GM13977 (cell line): ENCODE measurements around the gene THBS1.

Source experiments
- DNase-seq: peaks from one replicate; pipeline ENCODE4 v3.0.0; 2012; ENCODE audit warnings: low spot score
- CTCF ChIP-seq: IDR thresholded peaks from 2 replicates; pipeline ENCODE4 v1.5.1; 2012; ENCODE audit warnings: mild to moderate bottlenecking, control low read depth; ENCODE audit not compliant: insufficient read depth; ENCODE audit errors: extremely low read depth, missing control alignments
- in situ Hi-C: fragments of 300-500 bp; cut with MboI; formaldehyde crosslinking; loops from one replicate; pipeline ENCODE4 v1.12.0; 2022; ENCODE audit warnings: low sequenced_read_pairs, low pct_unique_long_range_greater_than_20kb, mixed read lengths, inconsistent platforms; ENCODE audit not compliant: unreplicated experiment

THBS1 gene

GRCh38 chr15:39578851-39579486, 1.9 kb upstream of the THBS1 start:
- no peak for DNase-seq
- in situ Hi-C loops = loop anchor here (25.0 kb wide), 2 partner anchors 217 to 467 kb away; no protein-coding TSS in a partner anchor
- TF ChIP-seq CTCF = no peak

DNA sequence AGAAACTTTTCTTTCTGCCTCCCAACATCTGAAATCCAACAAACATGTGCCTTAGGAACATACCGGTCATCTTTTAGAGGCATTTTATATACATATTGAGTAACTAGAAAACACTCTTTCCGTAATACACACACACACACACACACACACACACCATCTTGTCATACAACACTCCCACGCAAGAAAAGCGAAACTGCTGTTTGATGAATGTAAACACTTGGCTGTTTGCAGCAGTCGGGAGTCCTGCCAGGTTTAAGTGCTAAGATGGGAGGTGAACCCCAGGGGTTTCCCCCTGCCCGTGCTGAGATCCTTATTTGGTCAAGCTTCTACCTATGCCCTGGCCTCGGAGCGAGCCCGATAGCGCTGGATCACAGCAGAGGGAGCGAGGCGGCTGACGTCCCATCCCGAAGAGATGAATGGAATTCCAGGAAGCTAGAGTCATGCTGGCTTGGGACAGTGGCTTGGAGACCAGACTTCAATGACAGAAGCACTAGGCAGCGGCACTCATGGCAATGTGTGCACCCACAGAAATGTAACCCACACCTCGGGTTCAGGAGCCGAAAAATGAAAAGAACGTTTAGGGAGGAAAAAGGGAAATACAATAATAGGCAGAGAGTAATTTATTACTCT, 1.3 kb upstream of the THBS1 start:
- in situ Hi-C loops = loop anchor here (25.0 kb wide), 2 partner anchors 217 to 467 kb away; no protein-coding TSS in a partner anchor
- DNase-seq = no peak
- TF ChIP-seq CTCF = no peak

DNA sequence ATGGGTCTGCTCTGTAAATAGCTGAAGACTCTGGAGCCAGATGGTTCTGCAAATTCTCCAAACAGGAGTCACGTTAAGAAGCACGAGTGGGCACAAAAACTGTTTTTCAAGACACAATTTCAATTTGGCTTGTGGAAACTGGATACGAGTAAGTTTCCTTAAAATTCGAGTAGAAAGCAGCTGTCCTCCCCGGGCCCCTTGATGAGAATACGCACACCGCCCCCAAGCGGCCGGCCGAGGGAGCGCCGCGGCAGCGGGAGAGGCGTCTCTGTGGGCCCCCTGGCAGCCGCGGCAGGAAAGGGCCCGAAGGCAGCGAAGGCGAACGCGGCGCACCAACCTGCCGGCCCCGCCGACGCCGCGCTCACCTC, 778 bp upstream of the THBS1 start:
- in situ Hi-C loops = loop anchor here (25.0 kb wide), 2 partner anchors 218 to 468 kb away; no protein-coding TSS in a partner anchor
- peak; percentile 97 for TF ChIP-seq CTCF
- peak; percentile 88 for DNase-seq

GRCh38 chr15:39581242-39581792, 438 bp downstream of the THBS1 start:
- DNase-seq = no peak
- in situ Hi-C loops = loop anchor here (25.0 kb wide), 2 partner anchors 219 to 469 kb away; no protein-coding TSS in a partner anchor
- no peak for TF ChIP-seq CTCF

- no peak for TF ChIP-seq CTCF
- DNase-seq = no peak
- in situ Hi-C loops = loop anchor here (25.0 kb wide), 2 partner anchors 220 to 470 kb away; no protein-coding TSS in a partner anchor
These were observed 960 bp downstream of the THBS1 start for GRCh38 chr15:39581793-39582285.

GRCh38 chr15:39582286-39582976, 1.6 kb downstream of the THBS1 start:
- in situ Hi-C loops = loop anchor here (25.0 kb wide), 2 partner anchors 220 to 470 kb away; no protein-coding TSS in a partner anchor
- no peak for DNase-seq
- no peak for TF ChIP-seq CTCF
